ENCODE measurements around the gene CLEC9A. TPM values are rescaled to one million over a fixed set of nuclear protein-coding genes. Genes with fewer than 3 reads are reported as not detected.

CLEC9A gene
- total RNA-seq, 2 experiments from 2014 or later: not detected

DNA sequence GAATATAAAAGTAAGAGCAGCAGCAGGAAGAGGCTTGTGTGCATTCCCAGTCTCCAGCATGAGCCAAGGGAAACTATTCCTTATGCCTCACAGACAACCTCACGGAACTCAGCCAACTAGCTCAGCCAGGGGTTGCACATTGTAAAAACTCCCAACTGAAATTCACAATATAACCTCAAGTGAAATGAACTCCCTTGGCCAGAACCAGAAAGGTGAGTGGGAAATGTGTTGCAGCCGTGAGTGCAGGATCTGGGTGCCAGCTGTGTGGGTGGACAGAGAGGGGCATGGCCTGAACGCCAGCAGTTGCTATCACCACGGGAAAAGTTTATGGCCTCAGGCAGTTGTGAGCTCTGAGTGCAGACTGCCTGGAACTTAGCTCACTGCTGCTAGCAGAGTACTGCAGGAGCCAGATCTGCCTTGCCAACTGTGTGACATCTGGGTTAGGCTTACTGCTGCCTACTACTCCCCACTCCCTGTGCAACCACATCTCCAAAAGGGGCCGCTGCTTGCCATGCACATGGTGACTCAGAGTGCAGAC is 70.6 kb downstream of the CLEC9A start:
- H3K36me3 Mint-ChIP-seq: peaks cover 6% of the 10 kb centered on the region
- DNase-seq: no peak
- H3K27me3 Mint-ChIP-seq: peaks cover 24% of the 10 kb centered on the region
- H3K9me3 Mint-ChIP-seq (ENCODE audit: low read depth): peaks cover 4% of the 10 kb centered on the region
- H3K4me1 Mint-ChIP-seq: peaks cover 7% of the 10 kb centered on the region
- no peak overlapping the region for H3K27ac Mint-ChIP-seq
- no peak overlapping the region for H3K4me3 Mint-ChIP-seq
- CTCF ChIA-PET: no interaction called here
- no peak for ATAC-seq

DNA sequence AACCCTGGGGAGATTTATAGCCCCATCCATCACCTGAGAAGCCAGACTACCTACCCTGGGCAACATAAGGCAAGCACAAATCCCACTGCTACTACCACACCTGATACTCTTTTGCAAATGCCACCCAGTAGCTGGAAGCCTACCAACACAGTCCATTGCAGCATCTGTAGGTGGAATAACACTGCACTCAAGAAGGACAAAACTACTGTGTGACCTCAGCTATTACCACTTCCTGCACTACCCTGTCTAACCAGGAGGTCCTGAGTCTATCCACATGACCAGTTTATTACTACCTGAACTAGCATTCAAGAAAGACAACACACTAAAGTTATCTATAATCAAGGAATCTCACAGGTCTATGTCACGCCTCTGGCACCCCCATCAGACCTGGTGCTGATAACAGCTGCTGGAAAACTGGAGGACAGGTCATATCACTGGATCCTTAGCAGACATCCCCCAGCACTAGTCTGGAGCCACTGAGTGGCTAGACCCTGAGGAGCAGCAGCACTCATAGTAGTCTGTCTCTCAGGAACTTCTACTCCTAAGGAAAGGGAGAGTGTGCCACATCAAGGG is 71.3 kb downstream of the CLEC9A start:
- CTCF ChIA-PET: no interaction called here
- H3K9me3 Mint-ChIP-seq (ENCODE audit: low read depth): peaks cover 4% of the 10 kb centered on the region
- no peak for DNase-seq
- ATAC-seq: no peak
- H3K4me1 Mint-ChIP-seq: peaks cover 7% of the 10 kb centered on the region
- H3K4me3 Mint-ChIP-seq: no peak overlapping the region
- peaks cover 30% of the 10 kb centered on the region for H3K27me3 Mint-ChIP-seq
- H3K27ac Mint-ChIP-seq: no peak overlapping the region
- peaks cover 6% of the 10 kb centered on the region for H3K36me3 Mint-ChIP-seq

DNA sequence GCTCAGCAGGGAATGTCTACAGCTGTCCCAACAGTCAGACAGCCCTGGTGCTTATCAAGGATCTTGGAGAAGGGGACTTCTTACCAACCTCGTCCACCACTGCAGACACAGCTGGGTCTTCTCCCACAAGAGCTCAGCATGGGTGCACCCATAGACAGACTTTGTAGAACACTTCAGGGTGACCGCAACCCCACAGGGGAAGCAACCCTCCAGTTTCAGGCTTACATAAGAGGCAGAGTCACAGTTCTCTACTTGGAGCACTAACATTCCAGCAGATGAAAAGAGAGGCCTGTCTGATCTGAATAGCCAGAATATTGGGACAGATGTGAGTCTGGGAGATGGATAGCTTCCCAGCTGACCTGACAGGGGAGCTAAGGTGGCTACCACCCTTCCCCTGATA is 71.8 kb downstream of the CLEC9A start:
- no peak for ATAC-seq
- H3K27ac Mint-ChIP-seq: no peak overlapping the region
- peaks cover 4% of the 10 kb centered on the region for H3K9me3 Mint-ChIP-seq (ENCODE audit: low read depth)
- DNase-seq: no peak
- H3K36me3 Mint-ChIP-seq: peaks cover 6% of the 10 kb centered on the region
- peaks cover 34% of the 10 kb centered on the region for H3K27me3 Mint-ChIP-seq
- H3K4me1 Mint-ChIP-seq: peaks cover 7% of the 10 kb centered on the region
- CTCF ChIA-PET: no interaction called here
- H3K4me3 Mint-ChIP-seq: no peak overlapping the region

DNA sequence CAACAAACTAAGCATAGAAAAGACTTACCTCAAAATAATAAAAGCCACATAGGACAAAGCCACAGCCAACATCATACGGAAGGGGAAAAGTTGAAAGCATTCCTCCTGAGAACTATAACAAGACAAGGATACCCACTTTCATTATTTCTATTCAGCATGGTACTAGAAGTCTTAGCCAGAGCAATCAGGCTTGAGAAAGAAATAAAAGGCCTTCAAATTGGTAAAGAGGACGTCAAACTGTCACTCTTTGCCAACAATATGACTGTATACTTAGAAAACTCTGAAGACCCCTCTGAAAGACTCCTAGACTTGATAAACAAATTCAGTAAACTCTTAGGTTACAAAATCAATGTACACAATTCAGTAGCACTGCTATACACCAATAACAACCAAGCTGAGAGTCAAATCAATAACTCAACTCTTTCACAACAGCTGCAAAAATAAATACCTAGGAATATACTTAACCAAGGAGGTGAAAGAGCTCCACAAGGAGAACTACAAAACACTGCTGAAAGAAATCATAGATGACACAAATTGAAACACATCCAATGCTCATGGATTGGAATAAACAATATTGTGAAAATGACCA is 79.9 kb downstream of the CLEC9A start:
- H3K27me3 Mint-ChIP-seq: peaks cover 37% of the 10 kb centered on the region
- DNase-seq: no peak
- H3K4me3 Mint-ChIP-seq: no peak overlapping the region
- H3K36me3 Mint-ChIP-seq: no peaks in the 10 kb centered on the region
- no peak for ATAC-seq
- no peaks in the 10 kb centered on the region for H3K9me3 Mint-ChIP-seq (ENCODE audit: low read depth)
- CTCF ChIA-PET: no interaction called here
- no peaks in the 10 kb centered on the region for H3K4me1 Mint-ChIP-seq
- H3K27ac Mint-ChIP-seq: no peak overlapping the region

DNA sequence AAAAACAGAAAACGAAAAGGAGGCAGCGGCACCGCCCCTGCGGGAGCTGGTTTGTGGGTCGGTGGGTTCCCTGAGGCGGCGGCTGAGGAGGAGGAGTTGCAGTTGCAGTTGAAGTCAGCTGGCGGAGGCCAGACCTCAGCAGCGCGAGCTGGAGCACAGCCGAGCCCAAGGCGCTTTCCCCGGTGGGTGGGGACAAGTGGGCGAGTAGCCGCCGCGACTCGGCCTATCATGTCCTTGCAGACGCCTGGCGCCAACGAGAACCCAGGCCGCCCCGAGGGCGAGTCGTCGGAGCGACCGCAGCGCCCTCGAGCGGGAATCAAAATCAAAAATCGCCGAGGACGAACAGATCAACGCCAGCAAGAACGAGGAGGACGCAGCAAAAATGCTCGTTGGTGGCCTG is 81.0 kb downstream of the CLEC9A start:
- CTCF ChIA-PET: no interaction called here
- H3K27me3 Mint-ChIP-seq: peaks cover 26% of the 10 kb centered on the region
- no peak overlapping the region for H3K4me3 Mint-ChIP-seq
- no peak overlapping the region for H3K27ac Mint-ChIP-seq
- H3K4me1 Mint-ChIP-seq: no peaks in the 10 kb centered on the region
- H3K36me3 Mint-ChIP-seq: no peaks in the 10 kb centered on the region
- ATAC-seq (no peak), DNase-seq (no peak)
- H3K9me3 Mint-ChIP-seq (ENCODE audit: low read depth): no peaks in the 10 kb centered on the region

DNA sequence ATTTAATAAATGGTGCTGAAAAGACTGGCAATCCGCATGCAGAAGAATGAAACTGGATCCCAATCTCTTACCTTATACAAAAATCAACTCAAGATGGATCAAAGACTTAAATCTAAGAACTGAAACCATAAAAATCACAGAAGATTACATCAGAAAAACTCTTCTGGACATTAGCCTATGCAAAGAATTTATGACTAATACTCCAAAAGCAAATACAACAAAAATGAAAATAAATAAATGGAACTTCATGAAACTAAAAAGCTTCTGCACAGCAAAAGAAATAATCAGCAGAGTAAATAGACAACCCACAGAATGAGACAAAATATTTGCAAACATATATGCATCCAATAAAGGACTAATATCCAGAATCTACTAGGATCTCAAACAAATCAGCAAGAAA is 82.6 kb downstream of the CLEC9A start:
- Mint-ChIP-seq H3K27me3 (peaks cover 15% of the 10 kb centered on the region), H3K4me1 (no peaks in the 10 kb centered on the region), H3K27ac (no peak overlapping the region), H3K4me3 (no peak overlapping the region), H3K9me3 (ENCODE audit: low read depth) (no peaks in the 10 kb centered on the region), H3K36me3 (no peaks in the 10 kb centered on the region)
- ATAC-seq (no peak), DNase-seq (no peak)
- CTCF ChIA-PET: no interaction called here

DNA sequence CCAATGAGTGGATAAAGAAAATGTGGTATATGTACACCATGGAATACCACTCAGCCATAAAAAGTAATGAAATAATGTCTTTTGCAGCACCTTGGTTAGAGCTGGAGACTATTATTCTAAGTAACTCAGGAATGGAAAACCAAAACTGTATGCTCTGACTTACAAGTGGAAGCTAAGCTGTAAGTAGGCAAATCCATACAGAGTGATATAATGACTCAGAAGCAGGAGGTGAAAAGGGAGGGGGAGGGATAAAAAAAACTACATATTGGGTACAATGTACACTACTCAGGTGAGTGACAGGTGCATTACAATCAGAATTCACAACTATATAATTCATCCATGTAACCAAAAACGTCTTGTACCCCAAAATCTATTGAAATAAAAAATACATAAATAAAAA is 83.4 kb downstream of the CLEC9A start:
- CTCF ChIA-PET: no interaction called here
- no peak overlapping the region for H3K4me3 Mint-ChIP-seq

DNA sequence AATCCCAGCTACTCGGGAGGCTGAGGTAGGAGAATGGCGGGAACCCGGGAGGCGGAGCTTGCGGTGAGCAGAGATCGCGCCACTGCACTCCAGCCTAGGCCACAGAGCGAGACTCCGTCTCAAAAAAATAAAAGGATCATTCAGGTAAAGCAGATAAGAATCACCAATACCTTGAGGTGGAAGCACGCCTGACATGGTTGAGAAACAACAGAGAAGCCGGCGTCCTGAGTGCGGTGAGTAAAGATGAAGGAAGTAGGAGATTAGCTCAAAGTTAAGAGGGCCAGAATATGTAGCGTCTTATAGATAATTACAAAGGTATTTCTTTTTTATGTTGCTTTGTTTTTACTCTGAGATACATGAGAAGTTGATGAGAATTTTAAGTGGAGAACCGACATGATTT is 84.8 kb downstream of the CLEC9A start:
- H3K4me3 Mint-ChIP-seq: no peak overlapping the region
- H3K36me3 Mint-ChIP-seq: no peaks in the 10 kb centered on the region
- H3K4me1 Mint-ChIP-seq: no peaks in the 10 kb centered on the region
- ATAC-seq (no peak), DNase-seq (no peak)
- CTCF ChIA-PET: interaction anchor here (0.8 kb wide), 1 partner anchor 12 kb away, joined by 3 read pairs; no protein-coding TSS in a partner anchor
- no peaks in the 10 kb centered on the region for H3K9me3 Mint-ChIP-seq (ENCODE audit: low read depth)
- no peak overlapping the region for H3K27ac Mint-ChIP-seq
- peaks cover 19% of the 10 kb centered on the region for H3K27me3 Mint-ChIP-seq

More for the DNA sequence above, 83.4 kb downstream of the CLEC9A start:
- Mint-ChIP-seq H3K36me3 (no peaks in the 10 kb centered on the region), H3K4me1 (no peaks in the 10 kb centered on the region), H3K27ac (no peak overlapping the region), H3K9me3 (ENCODE audit: low read depth) (no peaks in the 10 kb centered on the region), H3K27me3 (peaks cover 14% of the 10 kb centered on the region)
- ATAC-seq (no peak), DNase-seq (no peak)

Other genes with a start within 250 kb of the CLEC9A start
- under 1 TPM; 0.44 to 0.54 TPM for gene KLRF1, start 203.2 kb upstream of the CLEC9A start, total RNA-seq
- 10 to 100 TPM; 55.1 to 55.3 TPM for gene CLEC2B, start 161.3 kb upstream of the CLEC9A start, total RNA-seq
- 1 to 10 TPM in 1 of 2 experiments, not detected in 1; 1.6 TPM for gene KLRF2, start 149.2 kb upstream of the CLEC9A start, total RNA-seq
- gene CLEC2A, start 98.3 kb upstream of the CLEC9A start, total RNA-seq: not detected
- 1 to 10 TPM in 1 of 2 experiments, under 1 TPM in 1; 0.40 to 1.6 TPM for gene CLEC12A, start 59.3 kb upstream of the CLEC9A start, total RNA-seq
- not detected for gene CLEC1B, start 31.6 kb upstream of the CLEC9A start, total RNA-seq
- not detected for gene CLEC12B, start 20.1 kb upstream of the CLEC9A start, total RNA-seq
- gene CLEC1A, start 68.3 kb downstream of the CLEC9A start, total RNA-seq: not detected
- gene CLEC7A, start 99.5 kb downstream of the CLEC9A start, total RNA-seq: under 1 TPM in 1 of 2 experiments, not detected in 1; 0.26 TPM
- gene OLR1, start 141.4 kb downstream of the CLEC9A start, total RNA-seq: not detected
- not detected for gene TMEM52B, start 148.3 kb downstream of the CLEC9A start, total RNA-seq
- gene GABARAPL1, start 182.2 kb downstream of the CLEC9A start, total RNA-seq: 10 to 100 TPM; 29.3 to 47.5 TPM